ENCODE results near the gene WDR13. TPM values are rescaled to one million over a fixed set of nuclear protein-coding genes. Genes with fewer than 3 reads are reported as not detected.

WDR13 gene
- total RNA-seq, 2 donors from 2014 or later, result 90.4 to 121 TPM

DNA sequence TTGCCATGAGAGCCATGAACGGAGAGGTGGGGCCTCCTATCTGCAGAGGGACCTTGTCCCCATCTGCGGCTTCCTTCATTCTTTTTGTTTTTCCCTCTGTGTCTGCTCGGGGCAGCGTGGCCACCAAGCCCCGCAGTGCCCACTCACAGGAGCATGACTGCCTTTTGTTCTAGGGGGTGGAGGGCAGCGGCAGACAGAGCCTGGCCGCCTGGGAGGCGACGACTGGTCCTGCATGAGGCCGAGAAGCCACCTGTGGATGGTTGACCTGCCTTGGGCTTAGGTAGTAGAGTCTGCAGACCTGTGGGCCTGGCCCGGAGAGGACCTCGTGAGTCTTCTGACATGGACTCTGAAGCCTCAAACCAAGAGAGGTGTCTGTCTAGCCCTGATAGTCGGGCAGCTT, 21.6 kb upstream of the WDR13 start:
- Histone ChIP-seq H3K9ac (ENCODE audit: low read depth in 2 of 2, low read length in 2 of 2) (peak overlapping the region; percentile 52 to 82), H3K9me3 (no peaks in the 10 kb centered on the region), H3K36me3 (no peaks in the 10 kb centered on the region), H3K27ac (no peak overlapping the region), H3K27me3 (no peaks in the 10 kb centered on the region), H3K4me3 (peak overlapping the region; percentile 60), H3K4me1 (no peaks in the 10 kb centered on the region)
- intact Hi-C loops (cut with DNase I), result no loop called here
- TF ChIP-seq, protein P1, sequence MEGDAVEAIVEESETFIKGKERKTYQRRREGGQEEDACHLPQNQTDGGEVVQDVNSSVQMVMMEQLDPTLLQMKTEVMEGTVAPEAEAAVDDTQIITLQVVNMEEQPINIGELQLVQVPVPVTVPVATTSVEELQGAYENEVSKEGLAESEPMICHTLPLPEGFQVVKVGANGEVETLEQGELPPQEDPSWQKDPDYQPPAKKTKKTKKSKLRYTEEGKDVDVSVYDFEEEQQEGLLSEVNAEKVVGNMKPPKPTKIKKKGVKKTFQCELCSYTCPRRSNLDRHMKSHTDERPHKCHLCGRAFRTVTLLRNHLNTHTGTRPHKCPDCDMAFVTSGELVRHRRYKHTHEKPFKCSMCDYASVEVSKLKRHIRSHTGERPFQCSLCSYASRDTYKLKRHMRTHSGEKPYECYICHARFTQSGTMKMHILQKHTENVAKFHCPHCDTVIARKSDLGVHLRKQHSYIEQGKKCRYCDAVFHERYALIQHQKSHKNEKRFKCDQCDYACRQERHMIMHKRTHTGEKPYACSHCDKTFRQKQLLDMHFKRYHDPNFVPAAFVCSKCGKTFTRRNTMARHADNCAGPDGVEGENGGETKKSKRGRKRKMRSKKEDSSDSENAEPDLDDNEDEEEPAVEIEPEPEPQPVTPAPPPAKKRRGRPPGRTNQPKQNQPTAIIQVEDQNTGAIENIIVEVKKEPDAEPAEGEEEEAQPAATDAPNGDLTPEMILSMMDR (IDR thresholded peaks at IDR 0.05), result no peak
- DNase-seq, result no peak

DNA sequence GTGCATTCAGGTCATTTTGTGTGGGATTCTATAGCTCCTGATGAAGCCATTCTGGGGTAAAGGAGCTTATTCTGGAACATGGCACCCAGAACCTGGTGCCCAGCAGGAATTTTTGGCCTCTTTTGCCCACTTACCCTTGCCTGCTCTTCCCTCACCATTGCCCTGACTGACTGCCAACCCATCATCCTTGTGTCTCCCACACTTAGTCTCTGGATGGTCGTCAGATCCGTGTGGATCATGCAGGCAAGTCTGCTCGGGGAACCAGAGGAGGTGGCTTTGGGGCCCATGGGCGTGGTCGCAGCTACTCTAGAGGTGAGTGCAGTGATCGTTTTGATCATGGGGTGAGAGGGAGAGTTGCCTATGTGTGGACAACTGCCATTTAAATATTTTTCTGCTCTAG, 21.2 kb upstream of the WDR13 start:
- Histone ChIP-seq H3K4me1 (no peaks in the 10 kb centered on the region), H3K27ac (no peak overlapping the region), H3K36me3 (no peaks in the 10 kb centered on the region), H3K27me3 (no peaks in the 10 kb centered on the region), H3K4me3 (no peak overlapping the region), H3K9me3 (no peaks in the 10 kb centered on the region), H3K9ac (ENCODE audit: low read depth in 2 of 2, low read length in 2 of 2) (no peak overlapping the region)
- TF ChIP-seq, protein P1 (IDR thresholded peaks at IDR 0.05), result no peak
- intact Hi-C loops (cut with DNase I), result no loop called here
- no peak for DNase-seq

DNA sequence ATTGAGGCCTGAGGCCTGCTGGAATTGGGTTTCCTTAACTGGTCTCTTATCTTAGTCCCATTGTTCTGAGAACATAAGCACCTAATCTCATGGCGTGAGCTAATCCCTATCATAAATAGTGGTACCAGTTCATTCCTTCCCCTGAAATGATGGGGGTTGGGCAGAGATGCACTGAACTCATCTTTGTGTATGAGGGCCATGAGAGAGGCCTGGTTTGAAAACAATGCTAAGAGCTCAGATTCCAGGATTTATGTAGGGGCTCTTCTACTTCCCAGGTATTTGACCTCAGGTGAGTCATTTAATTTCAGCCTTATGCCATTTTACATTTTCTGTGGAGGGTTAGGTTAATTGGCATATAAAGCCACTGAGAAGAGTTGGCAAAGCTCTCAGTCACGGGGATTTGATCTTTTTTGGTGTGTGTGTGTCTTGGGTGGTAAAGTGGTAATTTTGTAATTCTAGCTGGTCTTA, 18.6 kb upstream of the WDR13 start:
- no peak overlapping the region for H3K4me3 ChIP-seq
- no peak for DNase-seq
- intact Hi-C loops (cut with DNase I), result no loop called here
- H3K27ac ChIP-seq, result no peak overlapping the region
- H3K27me3 ChIP-seq, result no peaks in the 10 kb centered on the region
- no peaks in the 10 kb centered on the region for H3K9me3 ChIP-seq
- no peaks in the 10 kb centered on the region for H3K4me1 ChIP-seq
- TF ChIP-seq, protein P1 (IDR thresholded peaks at IDR 0.05), result no peak
- H3K36me3 ChIP-seq, result no peaks in the 10 kb centered on the region
- no peak overlapping the region for H3K9ac ChIP-seq (ENCODE audit: low read depth in 2 of 2, low read length in 2 of 2)

DNA sequence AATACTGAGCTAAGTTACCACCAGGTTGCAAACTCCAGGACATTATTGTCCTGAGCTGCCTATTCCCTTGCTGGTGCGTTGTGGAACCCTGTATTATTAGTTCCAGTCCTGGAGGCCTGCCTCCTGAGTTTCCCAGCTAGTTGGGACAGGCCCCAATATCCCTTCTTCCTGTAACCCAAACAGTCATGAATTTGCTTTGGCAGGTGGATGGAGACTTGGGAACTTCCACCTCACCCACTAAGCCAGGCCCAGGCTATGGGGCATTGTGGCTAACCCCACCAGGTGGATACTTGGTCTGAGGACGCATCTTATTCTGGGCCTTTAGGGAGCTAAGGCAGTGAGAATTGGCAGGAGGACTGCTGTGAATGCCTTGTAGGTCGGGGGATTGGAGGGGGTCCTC, 18.0 kb upstream of the WDR13 start:
- TF ChIP-seq, protein P1 (IDR thresholded peaks at IDR 0.05), result no peak
- no peaks in the 10 kb centered on the region for H3K9me3 ChIP-seq
- no peak for DNase-seq
- no peak overlapping the region for H3K27ac ChIP-seq
- H3K27me3 ChIP-seq, result no peaks in the 10 kb centered on the region
- intact Hi-C loops (cut with DNase I), result no loop called here
- no peaks in the 10 kb centered on the region for H3K36me3 ChIP-seq
- H3K9ac ChIP-seq (ENCODE audit: low read depth in 2 of 2, low read length in 2 of 2), result no peak overlapping the region
- H3K4me1 ChIP-seq, result no peaks in the 10 kb centered on the region
- H3K4me3 ChIP-seq, result no peak overlapping the region

DNA sequence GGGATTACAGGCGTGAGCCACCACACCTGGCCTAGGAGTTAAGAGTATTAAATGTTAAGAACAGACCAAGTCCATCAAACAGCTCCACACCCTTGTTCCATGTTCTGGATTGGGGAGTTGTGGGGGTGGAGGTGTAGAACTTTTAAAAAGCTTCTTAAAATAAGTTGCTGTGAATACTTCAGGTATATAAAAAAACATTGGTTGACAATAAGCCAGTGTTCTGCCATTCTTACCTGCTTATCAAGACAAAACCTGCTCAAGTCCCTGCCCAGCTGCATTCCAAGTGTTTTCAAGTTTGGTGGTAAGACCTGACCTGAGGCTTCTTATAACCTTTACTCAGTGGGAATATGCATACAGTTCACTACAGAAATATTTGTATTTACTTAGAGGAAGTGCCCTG, 16.6 kb upstream of the WDR13 start:
- H3K4me1 ChIP-seq, result no peaks in the 10 kb centered on the region
- H3K27ac ChIP-seq, result no peak overlapping the region
- H3K36me3 ChIP-seq, result no peaks in the 10 kb centered on the region
- TF ChIP-seq, protein P1 (IDR thresholded peaks at IDR 0.05), result no peak
- H3K27me3 ChIP-seq, result no peaks in the 10 kb centered on the region
- H3K4me3 ChIP-seq, result no peak overlapping the region
- no peak for DNase-seq
- intact Hi-C loops (cut with DNase I), result no loop called here
- no peaks in the 10 kb centered on the region for H3K9me3 ChIP-seq
- H3K9ac ChIP-seq (ENCODE audit: low read depth in 2 of 2, low read length in 2 of 2), result no peak overlapping the region

DNA sequence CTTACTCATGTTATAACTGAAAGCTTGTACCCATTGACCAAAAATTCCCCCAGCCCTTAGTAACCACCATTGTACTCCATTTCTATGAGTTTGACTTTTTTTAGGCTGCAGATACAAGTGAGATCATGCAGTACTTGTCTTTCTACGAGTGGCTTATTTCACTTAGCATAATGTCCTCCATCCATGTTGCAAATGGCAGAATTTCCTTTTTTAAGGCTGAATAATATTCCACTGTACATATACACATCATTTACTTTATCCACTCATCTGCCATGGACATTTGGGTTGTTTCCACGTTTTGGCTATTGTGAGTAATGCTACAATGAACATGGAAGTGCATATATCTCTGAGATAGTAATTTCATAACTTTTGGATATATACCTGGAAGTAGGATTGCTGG, 12.6 kb upstream of the WDR13 start:
- TF ChIP-seq, protein P1 (IDR thresholded peaks at IDR 0.05), result no peak
- intact Hi-C loops (cut with DNase I), result no loop called here

More for the DNA sequence above, 12.6 kb upstream of the WDR13 start:
- H3K4me1 ChIP-seq, result no peaks in the 10 kb centered on the region
- no peaks in the 10 kb centered on the region for H3K9me3 ChIP-seq
- H3K27me3 ChIP-seq, result no peaks in the 10 kb centered on the region
- H3K9ac ChIP-seq (ENCODE audit: low read depth in 2 of 2, low read length in 2 of 2), result no peak overlapping the region
- H3K36me3 ChIP-seq, result no peaks in the 10 kb centered on the region
- H3K27ac ChIP-seq, result no peak overlapping the region
- no peak for DNase-seq
- H3K4me3 ChIP-seq, result no peak overlapping the region

Data from colonic mucosa (tissue), 4 donors.